ENCODE results near the gene SDC3.

GRCh38 chr1:30875916-30876315 is 32.6 kb downstream of the SDC3 start:
- no peak for TF ChIP-seq JUN (CRISPR knock-in tag; IDR thresholded peaks at IDR 0.05)
- TF ChIP-seq, protein P1, sequence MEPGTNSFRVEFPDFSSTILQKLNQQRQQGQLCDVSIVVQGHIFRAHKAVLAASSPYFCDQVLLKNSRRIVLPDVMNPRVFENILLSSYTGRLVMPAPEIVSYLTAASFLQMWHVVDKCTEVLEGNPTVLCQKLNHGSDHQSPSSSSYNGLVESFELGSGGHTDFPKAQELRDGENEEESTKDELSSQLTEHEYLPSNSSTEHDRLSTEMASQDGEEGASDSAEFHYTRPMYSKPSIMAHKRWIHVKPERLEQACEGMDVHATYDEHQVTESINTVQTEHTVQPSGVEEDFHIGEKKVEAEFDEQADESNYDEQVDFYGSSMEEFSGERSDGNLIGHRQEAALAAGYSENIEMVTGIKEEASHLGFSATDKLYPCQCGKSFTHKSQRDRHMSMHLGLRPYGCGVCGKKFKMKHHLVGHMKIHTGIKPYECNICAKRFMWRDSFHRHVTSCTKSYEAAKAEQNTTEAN (CRISPR knock-in tag; IDR thresholded peaks at IDR 0.05): no peak
- TF ChIP-seq, protein P2, sequence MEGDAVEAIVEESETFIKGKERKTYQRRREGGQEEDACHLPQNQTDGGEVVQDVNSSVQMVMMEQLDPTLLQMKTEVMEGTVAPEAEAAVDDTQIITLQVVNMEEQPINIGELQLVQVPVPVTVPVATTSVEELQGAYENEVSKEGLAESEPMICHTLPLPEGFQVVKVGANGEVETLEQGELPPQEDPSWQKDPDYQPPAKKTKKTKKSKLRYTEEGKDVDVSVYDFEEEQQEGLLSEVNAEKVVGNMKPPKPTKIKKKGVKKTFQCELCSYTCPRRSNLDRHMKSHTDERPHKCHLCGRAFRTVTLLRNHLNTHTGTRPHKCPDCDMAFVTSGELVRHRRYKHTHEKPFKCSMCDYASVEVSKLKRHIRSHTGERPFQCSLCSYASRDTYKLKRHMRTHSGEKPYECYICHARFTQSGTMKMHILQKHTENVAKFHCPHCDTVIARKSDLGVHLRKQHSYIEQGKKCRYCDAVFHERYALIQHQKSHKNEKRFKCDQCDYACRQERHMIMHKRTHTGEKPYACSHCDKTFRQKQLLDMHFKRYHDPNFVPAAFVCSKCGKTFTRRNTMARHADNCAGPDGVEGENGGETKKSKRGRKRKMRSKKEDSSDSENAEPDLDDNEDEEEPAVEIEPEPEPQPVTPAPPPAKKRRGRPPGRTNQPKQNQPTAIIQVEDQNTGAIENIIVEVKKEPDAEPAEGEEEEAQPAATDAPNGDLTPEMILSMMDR (IDR thresholded peaks at IDR 0.05): no peak
- TF ChIP-seq ESRRA (CRISPR knock-in tag; IDR thresholded peaks at IDR 0.05; ENCODE audit: borderline replicate concordance): no peak
- TF ChIP-seq NFE2L1 (CRISPR knock-in tag; IDR thresholded peaks at IDR 0.05): no peak
- TF ChIP-seq TCF7 (CRISPR knock-in tag; IDR thresholded peaks at IDR 0.05; ENCODE audit: low read depth): no peak
- TF ChIP-seq MXD4 (CRISPR knock-in tag; IDR thresholded peaks at IDR 0.05; ENCODE audit: borderline replicate concordance): no peak
- TF ChIP-seq HMGA2 (CRISPR knock-in tag; IDR thresholded peaks at IDR 0.05): no peak
- TF ChIP-seq AR (CRISPR knock-in tag; IDR thresholded peaks at IDR 0.05): no peak
- TF ChIP-seq, protein P3, sequence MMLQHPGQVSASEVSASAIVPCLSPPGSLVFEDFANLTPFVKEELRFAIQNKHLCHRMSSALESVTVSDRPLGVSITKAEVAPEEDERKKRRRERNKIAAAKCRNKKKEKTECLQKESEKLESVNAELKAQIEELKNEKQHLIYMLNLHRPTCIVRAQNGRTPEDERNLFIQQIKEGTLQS (CRISPR knock-in tag; conservative IDR thresholded peaks at IDR 0.05): no peak

Measured in WTC11 (cell line).